ENCODE data around the gene ORAI3.

GRCh38 chr16:30996985-30997724 is 48.3 kb downstream of the ORAI3 start:
- no peak for TF ChIP-seq CTCF (conservative IDR thresholded peaks at IDR 0.05; ENCODE audit: low read length)
- TF ChIP-seq EZH2phosphoT487 (IDR thresholded peaks at IDR 0.05; ENCODE audit: borderline replicate concordance, low read depth, low read length): no peak
